A549 (cell line): ENCODE data around the gene LPIN2. TPM values are rescaled to one million over a fixed set of nuclear protein-coding genes. Genes with fewer than 3 reads are reported as not detected.
A peak's percentile ranks its signal among the peaks of the same experiment; 100 is the strongest.

Experiments used
- ATAC-seq, 2 experiments: fragments of 200-7000 bp in 1 of 2; fragments of >200 bp in 1 of 2; cut with Nextera tagmentation in 1 of 2; cut with Tn5 transposase in 1 of 2; 3 replicates each; pipeline versions ENCODE4 v1.8.0 to v1.9.1; 2018 to 2020; ENCODE audit warnings: mild to moderate bottlenecking in 1 of 2, moderate library complexity in 1 of 2
- CTCF ChIA-PET: fragments of 300-600 bp; sonication (Branson Sonifier 250); formaldehyde crosslinking; extraction: SDS; loops from one replicate; lab custom pipeline; 2021; ENCODE audit warnings: antibody characterized with exemption, inconsistent platforms; lab: Yijun Ruan, JAX
- POLR2A ChIA-PET: fragments of 350-600 bp; formaldehyde crosslinking; extraction: SDS; loops from one replicate; lab custom pipeline; 2021; ENCODE audit warnings: antibody characterized with exemption, inconsistent platforms; lab: Yijun Ruan, JAX
- DNase-seq, 2 experiments: peaks; one replicate each; pipeline versions ENCODE4 v3.0.0 to v3.0.0-alpha.2; 2011 to 2016; ENCODE audit warnings: low read depth in 1 of 2, low spot score in 1 of 2
- FAIRE-seq: peaks from 2 replicates; lab custom pipeline; 2011; peaks lifted over from hg19 to GRCh38; lab: Jason Lieb, UNC
- H3K27ac ChIP-seq, 2 experiments: fragments of >200 bp; sonication (Bioruptor Twin); formaldehyde crosslinking; 3 replicates each; pipeline ENCODE4 v1.5.1; 2016 to 2017
- H3K4me1 ChIP-seq: fragments of >200 bp; sonication (Bioruptor Twin); formaldehyde crosslinking; 3 replicates; pipeline ENCODE4 v1.6.1; 2016
- H3K4me2 ChIP-seq: fragments of >200 bp; sonication (Bioruptor Twin); formaldehyde crosslinking; 3 replicates; pipeline ENCODE4 v1.6.1; 2016
- H3K4me3 ChIP-seq: fragments of >200 bp; sonication (Bioruptor Twin); formaldehyde crosslinking; 3 replicates; pipeline ENCODE4 v1.5.1; 2016
- H3K9me3 ChIP-seq: fragments of >200 bp; sonication (Bioruptor Twin); formaldehyde crosslinking; 3 replicates; pipeline ENCODE4 v1.6.1; 2016
- ATOH8 ChIP-seq: fragments of 250-450 bp; sonication (Bioruptor Pico); IDR thresholded peaks from 2 replicates; pipeline ENCODE4 v1.5.0; 2020; ENCODE audit warnings: low read depth, mild to moderate bottlenecking, moderate library complexity
- BCL3 ChIP-seq: fragments of >200 bp; sonication (Bioruptor Twin); formaldehyde crosslinking; IDR thresholded peaks from 3 replicates; pipeline ENCODE4 v1.6.1; 2016
- CBX2 ChIP-seq: fragments of 200-600 bp; sonication (generic); IDR thresholded peaks from 2 replicates; pipeline ENCODE4 v1.6.1; 2016; ENCODE audit warnings: low read depth, mild to moderate bottlenecking, borderline replicate concordance
- CHD4 ChIP-seq: fragments of 200-600 bp; sonication (generic); IDR thresholded peaks from 2 replicates; pipeline ENCODE4 v1.6.1; 2016; ENCODE audit warnings: antibody characterized with exemption, mild to moderate bottlenecking, borderline replicate concordance
- EHF ChIP-seq: fragments of 250-450 bp; sonication (Bioruptor Pico); IDR thresholded peaks from 2 replicates; pipeline ENCODE4 v1.5.0; 2020; ENCODE audit warnings: mild to moderate bottlenecking
- ELK1 ChIP-seq: fragments of 150-350 bp; IDR thresholded peaks from 2 replicates; pipeline ENCODE4 v1.6.1; 2014; ENCODE audit warnings: low read depth, mild to moderate bottlenecking, low read length
- EP300 ChIP-seq, 2 experiments: fragments of >200 bp; sonication (Bioruptor Twin); formaldehyde crosslinking; IDR thresholded peaks; 2 replicates in 1 of 2; 3 replicates in 1 of 2; pipeline ENCODE4 v1.6.1; 2016 to 2017
- ESRRA ChIP-seq: fragments of 150-350 bp; IDR thresholded peaks from 2 replicates; pipeline ENCODE4 v1.6.1; 2014; ENCODE audit warnings: mild to moderate bottlenecking, low read length, borderline replicate concordance
- FOSL2 ChIP-seq, 2 experiments: fragments of 450-650 bp in 1 of 2; fragments of >200 bp in 1 of 2; sonication (Bioruptor Twin) in 1 of 2; formaldehyde crosslinking; IDR thresholded peaks; 2 replicates each; pipeline versions ENCODE4 v1.5.0 to v1.6.1; 2016 to 2020; ENCODE audit warnings: mild to moderate bottlenecking in 1 of 2, moderate library complexity in 1 of 2
- HOXA7 ChIP-seq: fragments of 250-450 bp; sonication (Bioruptor Pico); IDR thresholded peaks from 2 replicates; pipeline ENCODE4 v1.5.0; 2020; ENCODE audit warnings: mild to moderate bottlenecking, moderate library complexity
- HOXB13 ChIP-seq: fragments of 250-450 bp; sonication (Bioruptor Pico); IDR thresholded peaks from 2 replicates; pipeline ENCODE4 v1.5.0; 2020; ENCODE audit warnings: low read depth, mild to moderate bottlenecking, moderate library complexity
- JUNB ChIP-seq: fragments of >200 bp; sonication (Bioruptor Twin); formaldehyde crosslinking; IDR thresholded peaks from 2 replicates; pipeline ENCODE4 v1.6.1; 2016
- MAZ ChIP-seq: fragments of 150-350 bp; IDR thresholded peaks from 2 replicates; pipeline ENCODE4 v1.6.1; 2014; ENCODE audit warnings: antibody characterized with exemption, low read depth, low read length, borderline replicate concordance
- NFE2L2 ChIP-seq: fragments of 150-350 bp; conservative IDR thresholded peaks from 2 replicates; pipeline ENCODE4 v1.6.1; 2014; ENCODE audit warnings: low read length
- NR3C1 ChIP-seq: fragments of >200 bp; sonication (Bioruptor Twin); formaldehyde crosslinking; IDR thresholded peaks from 3 replicates; pipeline ENCODE4 v1.6.1; 2017
- POLR2A ChIP-seq: IDR thresholded peaks from 2 replicates; pipeline ENCODE4 v1.6.1; 2012; ENCODE audit warnings: mild to moderate bottlenecking, low read length
- RCOR1 ChIP-seq: fragments of 150-350 bp; IDR thresholded peaks from 2 replicates; pipeline ENCODE4 v1.6.1; 2014; ENCODE audit warnings: antibody characterized with exemption, low read length, low read depth
- SREBF2 ChIP-seq: fragments of 450-650 bp; IDR thresholded peaks from 2 replicates; pipeline ENCODE4 v1.6.1; 2014; ENCODE audit warnings: mild to moderate bottlenecking, moderate library complexity
- TP53 ChIP-seq: fragments of 250-450 bp; sonication (Bioruptor Pico); IDR thresholded peaks from 2 replicates; pipeline ENCODE4 v1.5.0; 2021; ENCODE audit warnings: mild to moderate bottlenecking, moderate library complexity
- USF2 ChIP-seq: fragments of 450-650 bp; IDR thresholded peaks from 2 replicates; pipeline ENCODE4 v1.6.1; 2014; ENCODE audit warnings: antibody characterized with exemption
- ZSCAN20 ChIP-seq: fragments of 250-450 bp; sonication (Bioruptor Pico); IDR thresholded peaks from 2 replicates; pipeline ENCODE4 v1.8.0; 2022; ENCODE audit warnings: mild to moderate bottlenecking, moderate library complexity
- WGBS: methylation state at CpG from one replicate; pipeline ENCODE4 v1.1.6; 2017; ENCODE audit errors: missing lambda C conversion rate; 5-methylcytosine and 5-hydroxymethylcytosine counted together
- polyA plus RNA-seq, 4 experiments: library from polyadenylated mRNA; depleted of rRNA in 3 of 4; stranded (reverse); fragments of >200 nt; fragmentation: RNase III in 1 of 4; extraction: RNeasy Plus Mini Kit Qiagen cat#74134 plus additional on column Dnase treatment in 1 of 4; gene quantifications; 2 replicates in 3 of 4; 3 replicates in 1 of 4; pipeline ENCODE4 v1.2.3, GENCODE V29; 2011 to 2017

Gene LPIN2
- polyA plus RNA-seq, 2 of the 4 experiments (the other 2 are of a cell fraction) = 12.9 to 23.7 TPM

DNA sequence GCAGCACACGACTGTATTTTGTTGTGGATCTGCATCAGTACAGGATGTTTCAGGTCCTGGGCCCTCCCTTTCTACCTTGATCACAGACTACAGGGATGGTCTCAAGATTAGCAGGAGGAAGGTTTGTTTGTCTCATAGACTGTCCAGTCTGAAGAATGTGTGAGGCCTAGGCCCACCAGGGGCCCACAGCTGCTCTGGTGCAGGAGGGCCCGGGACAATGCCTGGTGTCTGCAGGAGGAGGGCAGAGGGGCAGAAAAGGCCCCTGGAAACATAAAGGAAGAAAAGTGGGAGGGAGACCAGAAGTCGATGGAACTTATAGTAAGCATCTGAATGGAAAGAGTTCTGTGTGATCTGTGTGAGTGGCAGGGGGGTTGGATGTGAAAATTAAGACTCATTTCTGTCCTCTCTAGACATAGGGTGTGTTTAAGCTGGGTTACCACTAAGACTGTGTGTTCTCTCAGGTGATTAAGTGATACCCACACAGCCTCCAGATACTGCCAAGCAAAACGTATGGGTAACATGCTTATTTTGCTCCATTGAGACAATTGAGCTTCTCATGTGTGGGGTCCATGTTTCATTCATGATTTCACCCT is 33.4 kb upstream of the LPIN2 start:
- peak overlapping the region; percentile 70 to 86 for H3K27ac ChIP-seq
- no peak for ATAC-seq
- no peak for TF ChIP-seq JUNB
- no peak for TF ChIP-seq CBX2
- TF ChIP-seq BCL3 = no peak
- TF ChIP-seq FOSL2 (IDR thresholded peaks at IDR 0.05) = no peak
- TF ChIP-seq FOSL2 (CRISPR knock-in tag; IDR thresholded peaks at IDR 0.05) = no peak
- no peak for TF ChIP-seq TP53 (CRISPR knock-in tag)
- no peak for TF ChIP-seq ZSCAN20 (CRISPR knock-in tag)
- no peak for TF ChIP-seq ELK1
- TF ChIP-seq SREBF2 = no peak
- TF ChIP-seq ATOH8 (CRISPR knock-in tag) = no peak
- no peak for TF ChIP-seq USF2
- no peak for TF ChIP-seq POLR2A
- TF ChIP-seq HOXA7 (CRISPR knock-in tag) = no peak
- no peak for TF ChIP-seq NFE2L2
- no peak for TF ChIP-seq EHF (CRISPR knock-in tag)
- TF ChIP-seq RCOR1 = no peak
- no peak for TF ChIP-seq HOXB13 (CRISPR knock-in tag)
- no peak for TF ChIP-seq NR3C1
- no peak for TF ChIP-seq MAZ
- no peak for TF ChIP-seq CHD4
- FAIRE-seq = no peak
- no peak overlapping the region for H3K4me2 ChIP-seq
- CTCF ChIA-PET = no interaction called here
- H3K4me3 ChIP-seq = no peak overlapping the region
- peaks cover 33% of the 10 kb centered on the region for H3K4me1 ChIP-seq
- no peak for DNase-seq
- POLR2A ChIA-PET = no interaction called here
- 85% methylated on average over 4 of the region's 4 CpGs for WGBS
- H3K9me3 ChIP-seq = no peaks in the 10 kb centered on the region

- TF ChIP-seq CHD4 (no peak), EP300 (IDR thresholded peaks at IDR 0.05) (no peak), ESRRA (no peak), CBX2 (no peak)
- no peak overlapping the region for H3K4me3 ChIP-seq
- 4% methylated on average over 12 of the region's 12 CpGs for WGBS
- POLR2A ChIA-PET = no interaction called here
- H3K4me1 ChIP-seq = peaks cover 23% of the 10 kb centered on the region
- H3K27ac ChIP-seq = peak overlapping the region; percentile 70 to 86
- ATAC-seq (peak; percentile 70 to 86), FAIRE-seq (no peak), DNase-seq (peak in 1 of 2 experiments; percentile 61)
- peak overlapping the region; percentile 73 for H3K4me2 ChIP-seq
- CTCF ChIA-PET = interaction anchor here (0.7 to 2.6 kb wide), 2 partner anchors 17 to 21 kb away, joined by 3 to 11 read pairs; no protein-coding TSS in a partner anchor
- H3K9me3 ChIP-seq = no peaks in the 10 kb centered on the region
Measured at GRCh38 chr18:3044931-3045698, 32.2 kb upstream of the LPIN2 start.
